K562 (cell line): ENCODE measurements around the gene SLC38A8. TPM values are rescaled to one million over a fixed set of nuclear protein-coding genes. Genes with fewer than 3 reads are reported as not detected.
A peak's percentile ranks its signal among the peaks of the same experiment; 100 is the strongest.

Experiments used
- ARHGAP35 ChIP-seq: fragments of 450-650 bp; IDR thresholded peaks from 2 replicates; pipeline ENCODE4 v1.6.1; 2018; ENCODE audit not compliant: partially characterized antibody
- EZH2 ChIP-seq: IDR thresholded peaks from 2 replicates; pipeline ENCODE4 v1.6.1; 2012; ENCODE audit warnings: low read depth, mild to moderate bottlenecking, inconsistent platforms, low read length, borderline replicate concordance
- LCOR ChIP-seq: sonication (generic); formaldehyde crosslinking; IDR thresholded peaks from 2 replicates; pipeline ENCODE4 v1.8.0; 2022; ENCODE audit warnings: mild to moderate bottlenecking, missing genetic modification reagents
- MCM7 ChIP-seq, 2 experiments: fragments of 450-650 bp; IDR thresholded peaks; 2 replicates each; pipeline ENCODE4 v1.6.1; 2016 to 2018
- MEF2D ChIP-seq: conservative IDR thresholded peaks from 2 replicates; pipeline ENCODE4 v1.6.1; 2016; ENCODE audit warnings: low read depth, missing genetic modification characterization, missing compliant biosample characterization
- MTF1 ChIP-seq: fragments of 250-450 bp; sonication (Bioruptor Pico); IDR thresholded peaks from 2 replicates; pipeline ENCODE4 v1.9.0; 2021; ENCODE audit warnings: moderate library complexity, mild to moderate bottlenecking, inconsistent platforms, borderline replicate concordance
- NFRKB ChIP-seq: fragments of 450-650 bp; IDR thresholded peaks from 2 replicates; pipeline ENCODE4 v1.6.1; 2016; ENCODE audit warnings: low read depth
- OTX1 ChIP-seq: fragments of 450-650 bp; formaldehyde crosslinking; IDR thresholded peaks from 2 replicates; pipeline ENCODE4 v1.4.0; 2022; ENCODE audit warnings: mild to moderate bottlenecking
- PHF21A ChIP-seq: fragments of 450-650 bp; IDR thresholded peaks from 2 replicates; pipeline ENCODE4 v1.6.1; 2017; ENCODE audit warnings: low read depth, borderline replicate concordance
- PYGO2 ChIP-seq: fragments of 450-650 bp; IDR thresholded peaks from 2 replicates; pipeline ENCODE4 v1.6.1; 2016; ENCODE audit warnings: mild to moderate bottlenecking, missing genetic modification characterization, moderate library complexity, missing compliant biosample characterization
- RCOR1 ChIP-seq, 2 experiments: IDR thresholded peaks; 2 replicates each; pipeline ENCODE4 v1.6.1; 2012; ENCODE audit warnings: low read depth in 2 of 2, low read length in 2 of 2, borderline replicate concordance in 1 of 2, improper control_type of control experiment in 1 of 2
- ZEB2 ChIP-seq: fragments of 450-650 bp; IDR thresholded peaks from 2 replicates; pipeline ENCODE4 v1.6.1; 2016
- ZNF778 ChIP-seq: fragments of 450-650 bp; formaldehyde crosslinking; IDR thresholded peaks from 2 replicates; pipeline ENCODE4 v1.4.0; 2020; ENCODE audit warnings: mild to moderate bottlenecking, moderate library complexity
- polyA plus RNA-seq, 8 experiments: library from polyadenylated mRNA; depleted of rRNA in 4 of 8; stranded (reverse) in 5 of 8; unstranded in 3 of 8; fragments of >200 nt; fragmentation: Nextera tagmentation in 2 of 8; fragmentation: Illumina TruSeq in 1 of 8; extraction: Ambion mirVana in 2 of 8; extraction: Trizol in 1 of 8; gene quantifications; 2 replicates each; pipeline versions ENCODE4 v1.2.1 to v1.2.3, GENCODE V29; 2011 to 2014; ENCODE audit warnings: inconsistent platforms in 1 of 8, missing spikeins in 1 of 8
- total RNA-seq, 7 experiments: library from RNA; depleted of rRNA in 6 of 7; stranded (reverse); fragments of >200 nt in 6 of 7; fragmentation: Illumina TruSeq in 2 of 7; extraction: Trizol in 2 of 7; gene quantifications; 2 replicates each; pipeline versions ENCODE4 v1.2.1 to v1.2.3, GENCODE V29; 2011 to 2021; ENCODE audit warnings: low replicate concordance in 1 of 7
- TF ChIP-seq, protein P1 (sequence below): fragments of 450-650 bp; conservative IDR thresholded peaks from 2 replicates; pipeline ENCODE4 v1.6.1; 2016; ENCODE audit warnings: missing genetic modification characterization, low read depth, mild to moderate bottlenecking, missing compliant biosample characterization, moderate library complexity
- TF ChIP-seq, protein P2 (sequence below), 2 experiments: fragments of 450-650 bp; conservative IDR thresholded peaks; 2 replicates each; pipeline ENCODE4 v1.6.1; 2017; ENCODE audit warnings: mild to moderate bottlenecking in 2 of 2, moderate library complexity in 2 of 2
- TF ChIP-seq, protein P3 (sequence below): IDR thresholded peaks from 3 replicates; pipeline ENCODE4 v1.6.1; 2011; ENCODE audit warnings: borderline replicate concordance, mild to moderate bottlenecking; ENCODE audit not compliant: insufficient read length, insufficient read depth
- TF ChIP-seq, protein P4 (sequence below): sonication (generic); formaldehyde crosslinking; IDR thresholded peaks from 2 replicates; pipeline ENCODE4 v1.8.0; 2022; ENCODE audit warnings: mild to moderate bottlenecking, missing genetic modification reagents
- TF ChIP-seq, protein P5 (sequence below): fragments of 450-650 bp; IDR thresholded peaks from 2 replicates; pipeline ENCODE4 v1.6.1; 2016; ENCODE audit warnings: borderline replicate concordance
- TF ChIP-seq, protein P6 (sequence below): fragments of 250-450 bp; sonication (Bioruptor Pico); IDR thresholded peaks from 2 replicates; pipeline ENCODE4 v1.8.0; 2022; ENCODE audit warnings: moderate library complexity, mild to moderate bottlenecking, inconsistent platforms

The SLC38A8 gene
- total and polyA plus RNA-seq, 9 of the 15 experiments (the other 6 are each of a cell fraction or from before 2014, with no cell fraction given), result 0.28 TPM; not detected in 8

DNA sequence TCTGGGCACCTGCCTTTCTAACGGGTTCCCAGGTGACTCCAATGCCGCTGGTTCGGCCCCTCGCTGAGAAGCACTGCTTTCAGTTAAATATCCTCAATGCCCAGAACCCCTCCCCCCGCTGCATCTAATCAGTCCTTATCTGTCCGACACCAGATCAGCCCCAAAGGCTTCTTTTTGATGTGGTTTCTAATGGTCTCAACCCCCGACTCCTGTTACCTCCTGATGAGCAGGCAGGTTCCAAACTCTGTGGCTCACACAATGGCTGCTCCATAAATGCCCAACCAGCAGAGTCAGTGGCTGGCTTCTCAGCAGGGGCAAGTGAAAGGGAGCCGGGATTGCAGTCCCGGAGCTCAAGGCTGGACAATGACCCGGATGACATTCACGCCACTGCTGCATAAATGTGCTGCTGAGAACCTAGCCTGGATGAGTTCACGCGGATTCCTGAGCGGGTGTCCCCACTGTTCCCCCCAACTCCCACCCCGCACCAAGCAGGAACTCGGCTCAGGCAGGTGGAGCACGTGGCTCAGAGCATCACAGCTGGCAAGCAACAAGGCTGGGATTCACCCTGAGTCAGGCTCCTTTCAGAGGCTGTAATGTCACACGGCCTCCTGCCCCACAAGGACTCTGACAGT lies 1.0 kb upstream of the SLC38A8 start (continued):
- TF ChIP-seq, protein P1, sequence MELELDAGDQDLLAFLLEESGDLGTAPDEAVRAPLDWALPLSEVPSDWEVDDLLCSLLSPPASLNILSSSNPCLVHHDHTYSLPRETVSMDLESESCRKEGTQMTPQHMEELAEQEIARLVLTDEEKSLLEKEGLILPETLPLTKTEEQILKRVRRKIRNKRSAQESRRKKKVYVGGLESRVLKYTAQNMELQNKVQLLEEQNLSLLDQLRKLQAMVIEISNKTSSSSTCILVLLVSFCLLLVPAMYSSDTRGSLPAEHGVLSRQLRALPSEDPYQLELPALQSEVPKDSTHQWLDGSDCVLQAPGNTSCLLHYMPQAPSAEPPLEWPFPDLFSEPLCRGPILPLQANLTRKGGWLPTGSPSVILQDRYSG (tag), result no peak
- TF ChIP-seq, protein P2, sequence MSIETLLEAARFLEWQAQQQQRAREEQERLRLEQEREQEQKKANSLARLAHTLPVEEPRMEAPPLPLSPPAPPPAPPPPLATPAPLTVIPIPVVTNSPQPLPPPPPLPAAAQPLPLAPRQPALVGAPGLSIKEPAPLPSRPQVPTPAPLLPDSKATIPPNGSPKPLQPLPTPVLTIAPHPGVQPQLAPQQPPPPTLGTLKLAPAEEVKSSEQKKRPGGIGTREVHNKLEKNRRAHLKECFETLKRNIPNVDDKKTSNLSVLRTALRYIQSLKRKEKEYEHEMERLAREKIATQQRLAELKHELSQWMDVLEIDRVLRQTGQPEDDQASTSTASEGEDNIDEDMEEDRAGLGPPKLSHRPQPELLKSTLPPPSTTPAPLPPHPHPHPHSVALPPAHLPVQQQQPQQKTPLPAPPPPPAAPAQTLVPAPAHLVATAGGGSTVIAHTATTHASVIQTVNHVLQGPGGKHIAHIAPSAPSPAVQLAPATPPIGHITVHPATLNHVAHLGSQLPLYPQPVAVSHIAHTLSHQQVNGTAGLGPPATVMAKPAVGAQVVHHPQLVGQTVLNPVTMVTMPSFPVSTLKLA (conservative IDR thresholded peaks at IDR 0.05), result peak in 1 of 2 experiments; percentile 36; a peak in 1 of 4 replicates
- TF ChIP-seq ARHGAP35 (no peak), NFRKB (no peak), PYGO2 (tag) (0 out of 2 replicates have a peak, but pooled peaks have one; percentile 66), MEF2D (tag) (peak; percentile 44; the same call in 1 of the 2 replicates), LCOR (CRISPR knock-in tag) (peak; percentile 84), MTF1 (CRISPR knock-in tag) (no peak), MCM7 (IDR thresholded peaks at IDR 0.05) (no peak), RCOR1 (IDR thresholded peaks at IDR 0.05; ENCODE audit: borderline replicate concordance in 1 of 2, low read depth in 2 of 2, low read length in 2 of 2) (peak; percentile 64 to 97; a peak in 3 of 4 replicates), ZNF778 (CRISPR knock-in tag) (no peak), OTX1 (0 out of 2 replicates have a peak, but pooled peaks have one; percentile 8), ZEB2 (peak; percentile 72), PHF21A (0 out of 2 replicates have a peak, but pooled peaks have one; percentile 43), EZH2 (no peak)
- TF ChIP-seq, protein P3, sequence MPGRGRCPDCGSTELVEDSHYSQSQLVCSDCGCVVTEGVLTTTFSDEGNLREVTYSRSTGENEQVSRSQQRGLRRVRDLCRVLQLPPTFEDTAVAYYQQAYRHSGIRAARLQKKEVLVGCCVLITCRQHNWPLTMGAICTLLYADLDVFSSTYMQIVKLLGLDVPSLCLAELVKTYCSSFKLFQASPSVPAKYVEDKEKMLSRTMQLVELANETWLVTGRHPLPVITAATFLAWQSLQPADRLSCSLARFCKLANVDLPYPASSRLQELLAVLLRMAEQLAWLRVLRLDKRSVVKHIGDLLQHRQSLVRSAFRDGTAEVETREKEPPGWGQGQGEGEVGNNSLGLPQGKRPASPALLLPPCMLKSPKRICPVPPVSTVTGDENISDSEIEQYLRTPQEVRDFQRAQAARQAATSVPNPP, result no peak
- TF ChIP-seq, protein P4, sequence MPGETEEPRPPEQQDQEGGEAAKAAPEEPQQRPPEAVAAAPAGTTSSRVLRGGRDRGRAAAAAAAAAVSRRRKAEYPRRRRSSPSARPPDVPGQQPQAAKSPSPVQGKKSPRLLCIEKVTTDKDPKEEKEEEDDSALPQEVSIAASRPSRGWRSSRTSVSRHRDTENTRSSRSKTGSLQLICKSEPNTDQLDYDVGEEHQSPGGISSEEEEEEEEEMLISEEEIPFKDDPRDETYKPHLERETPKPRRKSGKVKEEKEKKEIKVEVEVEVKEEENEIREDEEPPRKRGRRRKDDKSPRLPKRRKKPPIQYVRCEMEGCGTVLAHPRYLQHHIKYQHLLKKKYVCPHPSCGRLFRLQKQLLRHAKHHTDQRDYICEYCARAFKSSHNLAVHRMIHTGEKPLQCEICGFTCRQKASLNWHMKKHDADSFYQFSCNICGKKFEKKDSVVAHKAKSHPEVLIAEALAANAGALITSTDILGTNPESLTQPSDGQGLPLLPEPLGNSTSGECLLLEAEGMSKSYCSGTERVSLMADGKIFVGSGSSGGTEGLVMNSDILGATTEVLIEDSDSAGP (CRISPR knock-in tag), result no peak
- TF ChIP-seq, protein P5, sequence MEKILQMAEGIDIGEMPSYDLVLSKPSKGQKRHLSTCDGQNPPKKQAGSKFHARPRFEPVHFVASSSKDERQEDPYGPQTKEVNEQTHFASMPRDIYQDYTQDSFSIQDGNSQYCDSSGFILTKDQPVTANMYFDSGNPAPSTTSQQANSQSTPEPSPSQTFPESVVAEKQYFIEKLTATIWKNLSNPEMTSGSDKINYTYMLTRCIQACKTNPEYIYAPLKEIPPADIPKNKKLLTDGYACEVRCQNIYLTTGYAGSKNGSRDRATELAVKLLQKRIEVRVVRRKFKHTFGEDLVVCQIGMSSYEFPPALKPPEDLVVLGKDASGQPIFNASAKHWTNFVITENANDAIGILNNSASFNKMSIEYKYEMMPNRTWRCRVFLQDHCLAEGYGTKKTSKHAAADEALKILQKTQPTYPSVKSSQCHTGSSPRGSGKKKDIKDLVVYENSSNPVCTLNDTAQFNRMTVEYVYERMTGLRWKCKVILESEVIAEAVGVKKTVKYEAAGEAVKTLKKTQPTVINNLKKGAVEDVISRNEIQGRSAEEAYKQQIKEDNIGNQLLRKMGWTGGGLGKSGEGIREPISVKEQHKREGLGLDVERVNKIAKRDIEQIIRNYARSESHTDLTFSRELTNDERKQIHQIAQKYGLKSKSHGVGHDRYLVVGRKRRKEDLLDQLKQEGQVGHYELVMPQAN, result no peak
- TF ChIP-seq, protein P6, sequence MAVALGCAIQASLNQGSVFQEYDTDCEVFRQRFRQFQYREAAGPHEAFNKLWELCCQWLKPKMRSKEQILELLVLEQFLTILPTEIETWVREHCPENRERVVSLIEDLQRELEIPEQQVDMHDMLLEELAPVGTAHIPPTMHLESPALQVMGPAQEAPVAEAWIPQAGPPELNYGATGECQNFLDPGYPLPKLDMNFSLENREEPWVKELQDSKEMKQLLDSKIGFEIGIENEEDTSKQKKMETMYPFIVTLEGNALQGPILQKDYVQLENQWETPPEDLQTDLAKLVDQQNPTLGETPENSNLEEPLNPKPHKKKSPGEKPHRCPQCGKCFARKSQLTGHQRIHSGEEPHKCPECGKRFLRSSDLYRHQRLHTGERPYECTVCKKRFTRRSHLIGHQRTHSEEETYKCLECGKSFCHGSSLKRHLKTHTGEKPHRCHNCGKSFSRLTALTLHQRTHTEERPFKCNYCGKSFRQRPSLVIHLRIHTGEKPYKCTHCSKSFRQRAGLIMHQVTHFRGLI (CRISPR knock-in tag), result peak; percentile 39; the same call in 1 of the 2 replicates
